GM06990 (cell line): ENCODE data around the gene ASB8.

ENCODE experiments used
- DNase-seq: peaks from one replicate; pipeline ENCODE4 v3.0.0-alpha.2; 2011; ENCODE audit not compliant: insufficient read length; ENCODE audit errors: extremely low read depth
- H3K27me3 ChIP-seq: replicated peaks from 2 replicates; pipeline ENCODE4 v1.6.0; 2011; ENCODE audit warnings: low read length; ENCODE audit not compliant: control insufficient read depth, insufficient read depth
- H3K36me3 ChIP-seq: 2 replicates; pipeline ENCODE4 v1.5.1; 2011; ENCODE audit warnings: low read length; ENCODE audit not compliant: control insufficient read depth, insufficient read depth
- H3K4me3 ChIP-seq: replicated peaks from 2 replicates; pipeline ENCODE4 v1.5.1; 2011; ENCODE audit warnings: low read depth, mild to moderate bottlenecking, control low read depth, low read length
- CTCF ChIP-seq: IDR thresholded peaks from 2 replicates; pipeline ENCODE4 v1.5.1; 2011; ENCODE audit warnings: low read length, control low read depth, mild to moderate bottlenecking, inconsistent platforms; ENCODE audit not compliant: insufficient read depth, poor library complexity, severe bottlenecking

ASB8 gene

GRCh38 chr12:48157018-48157888 lies at the start of gene ASB8:
Gene ASB8, minus strand, starts transcription at chr12:48157515. Its CDS starts 4,019 bp downstream, at chr12:48153496.
- peak within 1 kb of the TSS; percentile 95 for H3K4me3 ChIP-seq
- no peaks in the 10 kb centered on the region for H3K27me3 ChIP-seq
- TF ChIP-seq CTCF, result peak; percentile 57
- H3K36me3 ChIP-seq, result peaks cover 3% of the 10 kb centered on the region
- peak; percentile 99 for DNase-seq

GRCh38 chr12:48203192-48203591 lies 45.9 kb upstream of the ASB8 start, which contains the start of gene OR10AD1:
Gene OR10AD1, minus strand, starts transcription at chr12:48203292. Its CDS starts 0 bp downstream, at chr12:48203292.
- no peak for DNase-seq
- no peak within 1 kb of the TSS for H3K4me3 ChIP-seq
- TF ChIP-seq CTCF, result no peak
- H3K27me3 ChIP-seq, result no peaks in the 10 kb centered on the region
- H3K36me3 ChIP-seq, result peaks cover 1% of the 10 kb centered on the region; the same call in 1 of the 2 replicates

- Histone ChIP-seq H3K36me3 (peaks cover 1% of the 10 kb centered on the region; the same call in 1 of the 2 replicates), H3K4me3 (no peak overlapping the region), H3K27me3 (no peaks in the 10 kb centered on the region)
- no peak for DNase-seq
- no peak for TF ChIP-seq CTCF
Measured at GRCh38 chr12:48202766-48203165, 45.5 kb upstream of the ASB8 start.

GRCh38 chr12:48201516-48201915 lies 44.2 kb upstream of the ASB8 start:
- Histone ChIP-seq H3K4me3 (no peak overlapping the region), H3K27me3 (no peaks in the 10 kb centered on the region), H3K36me3 (peaks cover 1% of the 10 kb centered on the region; the same call in 1 of the 2 replicates)
- DNase-seq, result no peak
- no peak for TF ChIP-seq CTCF

- Histone ChIP-seq H3K36me3 (peaks cover 1% of the 10 kb centered on the region; the same call in 1 of the 2 replicates), H3K4me3 (no peak overlapping the region), H3K27me3 (no peaks in the 10 kb centered on the region)
- TF ChIP-seq CTCF, result no peak
- DNase-seq, result no peak
Measured at GRCh38 chr12:48201091-48201490, 43.8 kb upstream of the ASB8 start.
